NCI-H82 (cell line): ENCODE results near the gene C11orf86.

Experiments
- DNase-seq: peaks from one replicate; lab custom pipeline; 2025; lab: John Stamatoyannopoulos, UW

The C11orf86 gene

DNA sequence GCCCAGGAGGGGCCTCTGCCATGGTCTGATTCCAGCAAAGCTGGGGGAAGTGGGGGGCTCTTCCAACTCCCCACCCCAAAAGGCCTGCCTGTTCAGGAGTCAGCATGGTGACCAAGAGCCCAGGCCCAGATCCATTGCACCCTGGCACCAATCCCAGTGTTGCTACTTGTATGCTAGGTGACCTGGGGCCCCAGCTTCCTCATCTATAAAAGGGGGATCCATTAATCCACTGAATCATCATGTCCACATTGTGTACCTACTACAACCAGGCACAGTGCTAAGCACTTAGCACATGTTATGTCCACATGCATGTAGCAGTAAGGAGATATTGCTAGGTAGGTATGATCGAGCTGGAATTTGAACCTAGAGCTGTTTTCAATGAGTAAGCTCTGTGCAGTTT lies 49.9 kb downstream of the C11orf86 start:
- DNase-seq, result no peak

DNA sequence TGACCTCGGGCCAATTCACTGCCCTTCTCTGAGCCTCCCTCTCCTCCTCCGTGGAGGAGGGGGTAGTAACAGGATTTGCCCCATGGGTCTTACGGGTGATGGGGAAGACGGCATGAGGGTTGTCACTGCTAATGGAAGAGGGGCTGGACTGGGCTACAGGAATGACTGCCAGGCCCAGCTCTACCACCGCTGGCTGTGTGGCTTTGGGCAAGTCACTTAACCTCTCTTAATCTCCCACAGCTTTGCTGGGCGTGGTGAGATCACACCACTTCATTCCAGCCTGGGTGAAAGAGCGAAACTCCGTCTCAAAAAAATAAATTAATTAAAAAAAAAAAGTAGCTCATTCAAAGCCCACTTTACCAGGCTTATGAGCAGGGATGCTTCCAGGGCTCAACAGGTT lies 50.6 kb downstream of the C11orf86 start:
- no peak for DNase-seq
